GM19023 (cell line): ENCODE data around the gene SLC18A2.

Experiments used
- ATAC-seq: cut with Tn5 transposase; IDR thresholded peaks from one replicate; pipeline ENCODE4 v1.9.1; 2021; ENCODE audit warnings: mild to moderate bottlenecking, moderate library complexity; ENCODE audit not compliant: unreplicated experiment

The SLC18A2 gene

GRCh38 chr10:117237401-117237991, 3.4 kb upstream of the SLC18A2 start:
- no peak for ATAC-seq

- no peak for ATAC-seq
Observed at GRCh38 chr10:117239051-117239450, 1.9 kb upstream of the SLC18A2 start.

GRCh38 chr10:117239721-117240620, 943 bp upstream of the SLC18A2 start:
- ATAC-seq, result no peak

GRCh38 chr10:117241541-117242462, 888 bp downstream of the SLC18A2 start:
- no peak for ATAC-seq

- ATAC-seq, result no peak
Observed at GRCh38 chr10:117242463-117242832, 1.5 kb downstream of the SLC18A2 start.

- ATAC-seq, result no peak
Observed at GRCh38 chr10:117246997-117247671, 6.2 kb downstream of the SLC18A2 start.

GRCh38 chr10:117248750-117249465, 8.0 kb downstream of the SLC18A2 start:
- ATAC-seq, result no peak

- no peak for ATAC-seq
Observed at GRCh38 chr10:117249493-117250093, 8.7 kb downstream of the SLC18A2 start.

GRCh38 chr10:117250411-117250810, 9.5 kb downstream of the SLC18A2 start:
- ATAC-seq, result no peak

- no peak for ATAC-seq
Observed at GRCh38 chr10:117253908-117254307, 13.0 kb downstream of the SLC18A2 start.

GRCh38 chr10:117254338-117254737, 13.4 kb downstream of the SLC18A2 start:
- no peak for ATAC-seq

GRCh38 chr10:117254774-117255735, 14.1 kb downstream of the SLC18A2 start:
- ATAC-seq, result no peak

- no peak for ATAC-seq
Observed at GRCh38 chr10:117255835-117256460, 15.0 kb downstream of the SLC18A2 start.

- no peak for ATAC-seq
Observed at GRCh38 chr10:117256910-117257309, 16.0 kb downstream of the SLC18A2 start.

GRCh38 chr10:117257721-117258120, 16.8 kb downstream of the SLC18A2 start:
- ATAC-seq, result no peak

- ATAC-seq, result no peak
Observed at GRCh38 chr10:117259279-117259678, 18.4 kb downstream of the SLC18A2 start.

- ATAC-seq, result no peak
Observed at GRCh38 chr10:117260084-117260483, 19.2 kb downstream of the SLC18A2 start.

- no peak for ATAC-seq
Observed at GRCh38 chr10:117261501-117261900, 20.6 kb downstream of the SLC18A2 start.
